ENCODE measurements around the gene MYO9A. TPM values are rescaled to one million over a fixed set of nuclear protein-coding genes. Genes with fewer than 3 reads are reported as not detected.

Gene MYO9A
- total RNA-seq, 1 experiment from 2014 or later, result 41.6 TPM

DNA sequence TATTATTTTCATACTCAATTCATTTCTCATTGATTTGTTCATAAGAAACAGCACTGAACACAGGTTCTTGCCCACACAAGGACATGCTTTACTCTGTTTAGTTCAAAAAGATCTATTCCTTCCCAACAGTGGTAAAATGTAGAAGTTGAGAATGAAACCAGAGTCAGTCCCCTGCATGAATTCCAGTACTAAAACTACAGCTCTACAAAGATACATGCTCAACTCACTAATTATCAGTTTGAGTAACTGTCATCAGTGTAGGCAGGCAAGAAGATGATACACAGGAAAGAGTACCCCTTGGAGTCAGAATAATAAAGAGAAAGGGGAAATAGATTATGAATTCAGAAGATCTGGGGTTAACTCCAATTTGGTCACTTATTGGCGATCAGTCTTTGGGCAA lies 264.4 kb downstream of the MYO9A start:
- ChIA-PET CTCF (no interaction called here), POLR2A (no interaction called here)
- Histone ChIP-seq H3K27me3 (ENCODE audit: control insufficient read depth, insufficient read depth, low read length) (no peaks in the 10 kb centered on the region), H3K36me3 (ENCODE audit: control insufficient read depth, insufficient read depth, low read length) (peaks cover 10% of the 10 kb centered on the region; the same call in 1 of the 2 replicates), H3K27ac (ENCODE audit: low read length) (no peak overlapping the region), H3K9me3 (ENCODE audit: control insufficient read depth, insufficient read depth, low read depth, low read length) (no peaks in the 10 kb centered on the region), H3K4me1 (ENCODE audit: control insufficient read depth, insufficient read depth, low read length) (no peaks in the 10 kb centered on the region), H3K4me3 (ENCODE audit: low read depth in 2 of 2, low read length in 2 of 2) (no peak overlapping the region)
- no peak for ATAC-seq
- intact Hi-C loops (cut with micrococcal nuclease; ENCODE audit: unreplicated experiment), result no loop called here
- TF ChIP-seq, protein P1, sequence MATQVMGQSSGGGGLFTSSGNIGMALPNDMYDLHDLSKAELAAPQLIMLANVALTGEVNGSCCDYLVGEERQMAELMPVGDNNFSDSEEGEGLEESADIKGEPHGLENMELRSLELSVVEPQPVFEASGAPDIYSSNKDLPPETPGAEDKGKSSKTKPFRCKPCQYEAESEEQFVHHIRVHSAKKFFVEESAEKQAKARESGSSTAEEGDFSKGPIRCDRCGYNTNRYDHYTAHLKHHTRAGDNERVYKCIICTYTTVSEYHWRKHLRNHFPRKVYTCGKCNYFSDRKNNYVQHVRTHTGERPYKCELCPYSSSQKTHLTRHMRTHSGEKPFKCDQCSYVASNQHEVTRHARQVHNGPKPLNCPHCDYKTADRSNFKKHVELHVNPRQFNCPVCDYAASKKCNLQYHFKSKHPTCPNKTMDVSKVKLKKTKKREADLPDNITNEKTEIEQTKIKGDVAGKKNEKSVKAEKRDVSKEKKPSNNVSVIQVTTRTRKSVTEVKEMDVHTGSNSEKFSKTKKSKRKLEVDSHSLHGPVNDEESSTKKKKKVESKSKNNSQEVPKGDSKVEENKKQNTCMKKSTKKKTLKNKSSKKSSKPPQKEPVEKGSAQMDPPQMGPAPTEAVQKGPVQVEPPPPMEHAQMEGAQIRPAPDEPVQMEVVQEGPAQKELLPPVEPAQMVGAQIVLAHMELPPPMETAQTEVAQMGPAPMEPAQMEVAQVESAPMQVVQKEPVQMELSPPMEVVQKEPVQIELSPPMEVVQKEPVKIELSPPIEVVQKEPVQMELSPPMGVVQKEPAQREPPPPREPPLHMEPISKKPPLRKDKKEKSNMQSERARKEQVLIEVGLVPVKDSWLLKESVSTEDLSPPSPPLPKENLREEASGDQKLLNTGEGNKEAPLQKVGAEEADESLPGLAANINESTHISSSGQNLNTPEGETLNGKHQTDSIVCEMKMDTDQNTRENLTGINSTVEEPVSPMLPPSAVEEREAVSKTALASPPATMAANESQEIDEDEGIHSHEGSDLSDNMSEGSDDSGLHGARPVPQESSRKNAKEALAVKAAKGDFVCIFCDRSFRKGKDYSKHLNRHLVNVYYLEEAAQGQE (IDR thresholded peaks at IDR 0.05; ENCODE audit: insufficient read depth in 1 of 2, low read depth in 2 of 2, low read length in 1 of 2), result no peak
- TF ChIP-seq, protein P2, sequence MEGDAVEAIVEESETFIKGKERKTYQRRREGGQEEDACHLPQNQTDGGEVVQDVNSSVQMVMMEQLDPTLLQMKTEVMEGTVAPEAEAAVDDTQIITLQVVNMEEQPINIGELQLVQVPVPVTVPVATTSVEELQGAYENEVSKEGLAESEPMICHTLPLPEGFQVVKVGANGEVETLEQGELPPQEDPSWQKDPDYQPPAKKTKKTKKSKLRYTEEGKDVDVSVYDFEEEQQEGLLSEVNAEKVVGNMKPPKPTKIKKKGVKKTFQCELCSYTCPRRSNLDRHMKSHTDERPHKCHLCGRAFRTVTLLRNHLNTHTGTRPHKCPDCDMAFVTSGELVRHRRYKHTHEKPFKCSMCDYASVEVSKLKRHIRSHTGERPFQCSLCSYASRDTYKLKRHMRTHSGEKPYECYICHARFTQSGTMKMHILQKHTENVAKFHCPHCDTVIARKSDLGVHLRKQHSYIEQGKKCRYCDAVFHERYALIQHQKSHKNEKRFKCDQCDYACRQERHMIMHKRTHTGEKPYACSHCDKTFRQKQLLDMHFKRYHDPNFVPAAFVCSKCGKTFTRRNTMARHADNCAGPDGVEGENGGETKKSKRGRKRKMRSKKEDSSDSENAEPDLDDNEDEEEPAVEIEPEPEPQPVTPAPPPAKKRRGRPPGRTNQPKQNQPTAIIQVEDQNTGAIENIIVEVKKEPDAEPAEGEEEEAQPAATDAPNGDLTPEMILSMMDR (IDR thresholded peaks at IDR 0.05), result no peak
- TF ChIP-seq SIN3A (IDR thresholded peaks at IDR 0.05; ENCODE audit: borderline replicate concordance, insufficient read depth, low read depth, low read length) (no peak), TCF7L2 (IDR thresholded peaks at IDR 0.05; ENCODE audit: low read depth, low read length) (no peak), POLR2AphosphoS5 (IDR thresholded peaks at IDR 0.05; ENCODE audit: low read depth, low read length) (no peak)
- in situ Hi-C loops (cut with HindIII; ENCODE audit: low pct_unique_long_range_greater_than_20kb, low sequenced_read_pairs), result no loop called here
- no peak for DNase-seq (ENCODE audit: low read depth, low spot score)
- no TSS peak for BruUV-seq (replicated peaks)

DNA sequence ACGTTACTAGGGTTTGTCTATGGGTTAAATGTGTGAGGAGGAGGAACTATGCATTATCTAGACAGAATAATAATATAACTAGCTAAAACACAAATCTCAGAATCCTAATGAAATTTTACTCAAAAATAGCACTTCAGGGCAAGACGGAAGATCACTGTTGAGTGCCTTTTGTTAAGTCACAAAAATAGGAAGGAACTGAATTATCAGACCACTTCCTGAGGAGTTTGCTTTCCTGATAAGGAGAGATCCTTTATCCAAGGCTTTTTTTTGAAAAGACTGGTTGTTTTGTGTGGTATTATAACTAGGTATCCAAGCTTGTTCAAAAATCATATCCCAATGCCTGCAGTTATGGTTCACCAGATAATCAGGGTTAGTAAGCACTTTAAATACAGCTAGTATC lies 273.0 kb downstream of the MYO9A start:
- no peaks in the 10 kb centered on the region for H3K9me3 ChIP-seq (ENCODE audit: control insufficient read depth, insufficient read depth, low read depth, low read length)
- intact Hi-C loops (cut with micrococcal nuclease; ENCODE audit: unreplicated experiment) (no loop called here), in situ Hi-C loops (cut with HindIII; ENCODE audit: low pct_unique_long_range_greater_than_20kb, low sequenced_read_pairs) (no loop called here)
- no peak overlapping the region for H3K27ac ChIP-seq (ENCODE audit: low read length)
- DNase-seq (ENCODE audit: low read depth, low spot score) (no peak), ATAC-seq (no peak)
- ChIA-PET POLR2A (no interaction called here), CTCF (no interaction called here)
- H3K27me3 ChIP-seq (ENCODE audit: control insufficient read depth, insufficient read depth, low read length), result no peaks in the 10 kb centered on the region
- H3K4me1 ChIP-seq (ENCODE audit: control insufficient read depth, insufficient read depth, low read length), result no peaks in the 10 kb centered on the region
- no peak overlapping the region for H3K4me3 ChIP-seq (ENCODE audit: low read depth in 2 of 2, low read length in 2 of 2)
- TF ChIP-seq, protein P1 (IDR thresholded peaks at IDR 0.05; ENCODE audit: insufficient read depth in 1 of 2, low read depth in 2 of 2, low read length in 1 of 2), result no peak
- TF ChIP-seq, protein P2 (IDR thresholded peaks at IDR 0.05), result no peak
- no peak for TF ChIP-seq SIN3A (IDR thresholded peaks at IDR 0.05; ENCODE audit: borderline replicate concordance, insufficient read depth, low read depth, low read length)
- TF ChIP-seq POLR2AphosphoS5 (IDR thresholded peaks at IDR 0.05; ENCODE audit: low read depth, low read length), result no peak
- TF ChIP-seq TCF7L2 (IDR thresholded peaks at IDR 0.05; ENCODE audit: low read depth, low read length), result no peak
- no TSS peak for BruUV-seq (replicated peaks)
- peaks cover 12% of the 10 kb centered on the region for H3K36me3 ChIP-seq (ENCODE audit: control insufficient read depth, insufficient read depth, low read length)

All from Panc1 (cell line).